A673 (cell line): Measurements from ENCODE around the gene SCARB1. TPM values are rescaled to one million over a fixed set of nuclear protein-coding genes. Genes with fewer than 3 reads are reported as not detected.

Source experiments
- BruUV-seq: library from RNA; stranded (reverse); fragments of 400-500 nt; replicated peaks from 2 replicates; lab custom pipeline; 2021; lab: Mats Ljungman, UMichigan
- CTCF ChIA-PET: fragments of 300-600 bp; sonication (Branson Sonifier 250); formaldehyde crosslinking; loops from one replicate; lab custom pipeline; 2022; ENCODE audit warnings: antibody characterized with exemption; lab: Charles Lee
- POLR2A ChIA-PET: fragments of 300-600 bp; sonication (Branson Sonifier 250); formaldehyde crosslinking; loops from one replicate; lab custom pipeline; 2022; ENCODE audit warnings: antibody characterized with exemption; ENCODE audit not compliant: low non-redundant PET; lab: Charles Lee
- DNase-seq: peaks from one replicate; pipeline ENCODE4 v3.0.0-alpha.2; 2015; ENCODE audit warnings: low spot score
- H3K27ac ChIP-seq: fragments of 200-600 bp; sonication (generic); 2 replicates; pipeline ENCODE4 v1.5.1; 2016; ENCODE audit warnings: mixed run types, low read depth, mild to moderate bottlenecking, mixed read lengths, antibody characterized with exemption, low read length; ENCODE audit not compliant: poor library complexity, severe bottlenecking
- H3K27me3 ChIP-seq: fragments of 200-600 bp; sonication (generic); replicated peaks from 2 replicates; pipeline ENCODE4 v1.6.1; 2017; ENCODE audit warnings: mixed run types, low read depth, mild to moderate bottlenecking, mixed read lengths, antibody characterized with exemption, low read length; ENCODE audit not compliant: insufficient read depth, poor library complexity
- H3K36me3 ChIP-seq: fragments of 200-600 bp; sonication (generic); 2 replicates; pipeline ENCODE4 v1.6.1; 2016; ENCODE audit warnings: mixed run types, mild to moderate bottlenecking, mixed read lengths, antibody characterized with exemption, low read length; ENCODE audit not compliant: insufficient read depth, poor library complexity, severe bottlenecking
- H3K4me1 ChIP-seq: fragments of 200-600 bp; sonication (generic); 2 replicates; pipeline ENCODE4 v1.6.1; 2017; ENCODE audit warnings: mixed run types, mild to moderate bottlenecking, mixed read lengths, antibody characterized with exemption, low read length; ENCODE audit not compliant: insufficient read depth, poor library complexity, severe bottlenecking
- H3K4me3 ChIP-seq: fragments of 200-600 bp; sonication (generic); 2 replicates; pipeline ENCODE4 v1.5.1; 2016; ENCODE audit warnings: low read depth, mixed run types, mild to moderate bottlenecking, mixed read lengths, low read length; ENCODE audit not compliant: poor library complexity, severe bottlenecking
- H3K9me3 ChIP-seq: fragments of 200-600 bp; sonication (generic); 2 replicates; pipeline ENCODE4 v1.6.1; 2016; ENCODE audit warnings: mixed run types, low read depth, mild to moderate bottlenecking, mixed read lengths, antibody characterized with exemption, low read length; ENCODE audit not compliant: poor library complexity, severe bottlenecking
- EZH2 ChIP-seq: fragments of 200-600 bp; sonication (generic); IDR thresholded peaks from 2 replicates; pipeline ENCODE4 v1.6.1; 2017; ENCODE audit warnings: borderline replicate concordance, low read depth, mild to moderate bottlenecking, mixed read lengths, antibody characterized with exemption, low read length; ENCODE audit not compliant: poor library complexity, severe bottlenecking
- intact Hi-C: fragments of 100-400 bp; cut with micrococcal nuclease; formaldehyde crosslinking; loops from one replicate; pipeline ENCODE4 v1.10.0; 2022; ENCODE audit not compliant: unreplicated experiment
- total RNA-seq: library from RNA; stranded (reverse); gene quantifications from 2 replicates; pipeline ENCODE4 v1.2.3, GENCODE V29; 2021
- TF ChIP-seq, protein P1 (sequence below): fragments of 300-800, 200-600 bp; sonication (generic); conservative IDR thresholded peaks from 2 replicates; pipeline ENCODE4 v1.5.1; 2017; ENCODE audit warnings: low read depth, mild to moderate bottlenecking, antibody characterized with exemption, low read length, moderate library complexity, mixed read lengths

Gene SCARB1
- total RNA-seq, 1 experiment from 2014 or later, result 74.6 TPM

DNA sequence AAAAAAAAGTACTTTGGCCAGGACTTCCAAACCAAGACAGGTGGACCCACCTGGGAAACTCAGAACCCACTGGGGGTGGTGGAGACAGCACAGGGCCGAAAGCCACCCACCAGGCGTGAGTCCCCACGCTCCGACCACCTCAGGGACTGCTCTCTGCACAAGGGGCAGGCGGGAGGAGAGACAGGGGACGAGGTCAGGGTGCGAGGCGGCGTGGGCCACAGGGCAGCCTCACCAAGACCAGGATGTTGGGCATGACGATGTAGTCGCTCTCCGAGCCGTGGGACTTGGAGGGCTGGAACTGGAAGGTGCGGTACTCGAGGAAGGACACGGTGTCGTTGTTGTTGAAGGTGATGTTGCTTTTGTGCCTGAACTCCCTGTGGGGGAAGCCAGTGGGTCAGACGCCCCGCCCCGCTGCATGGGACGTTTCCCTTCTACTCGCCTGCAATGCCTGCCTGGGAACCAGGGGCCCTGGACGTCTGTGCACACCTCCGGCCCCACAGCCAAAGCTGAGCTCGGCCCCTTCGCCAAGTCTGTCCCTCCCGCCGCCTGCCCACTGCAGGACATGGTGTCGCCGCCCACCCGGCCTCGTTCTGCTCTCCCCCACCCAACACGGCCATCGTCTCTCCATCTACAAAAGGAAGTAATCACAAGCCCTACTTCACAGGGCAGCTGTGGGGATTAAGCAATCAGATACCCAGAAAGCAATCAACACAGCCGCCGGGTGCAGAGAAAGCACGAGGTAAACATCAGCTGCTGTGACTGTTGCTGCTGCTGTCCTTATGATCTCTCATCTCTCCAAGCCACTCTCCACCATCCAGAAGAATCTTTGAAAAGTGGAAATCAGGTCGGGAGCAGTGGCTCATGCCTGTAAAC is 48.7 kb downstream of the SCARB1 start:
- intact Hi-C loops, result no loop called here
- POLR2A ChIA-PET, result no interaction called here
- no peaks in the 10 kb centered on the region for H3K4me1 ChIP-seq
- TF ChIP-seq EZH2, result no peak
- TF ChIP-seq, protein P1, sequence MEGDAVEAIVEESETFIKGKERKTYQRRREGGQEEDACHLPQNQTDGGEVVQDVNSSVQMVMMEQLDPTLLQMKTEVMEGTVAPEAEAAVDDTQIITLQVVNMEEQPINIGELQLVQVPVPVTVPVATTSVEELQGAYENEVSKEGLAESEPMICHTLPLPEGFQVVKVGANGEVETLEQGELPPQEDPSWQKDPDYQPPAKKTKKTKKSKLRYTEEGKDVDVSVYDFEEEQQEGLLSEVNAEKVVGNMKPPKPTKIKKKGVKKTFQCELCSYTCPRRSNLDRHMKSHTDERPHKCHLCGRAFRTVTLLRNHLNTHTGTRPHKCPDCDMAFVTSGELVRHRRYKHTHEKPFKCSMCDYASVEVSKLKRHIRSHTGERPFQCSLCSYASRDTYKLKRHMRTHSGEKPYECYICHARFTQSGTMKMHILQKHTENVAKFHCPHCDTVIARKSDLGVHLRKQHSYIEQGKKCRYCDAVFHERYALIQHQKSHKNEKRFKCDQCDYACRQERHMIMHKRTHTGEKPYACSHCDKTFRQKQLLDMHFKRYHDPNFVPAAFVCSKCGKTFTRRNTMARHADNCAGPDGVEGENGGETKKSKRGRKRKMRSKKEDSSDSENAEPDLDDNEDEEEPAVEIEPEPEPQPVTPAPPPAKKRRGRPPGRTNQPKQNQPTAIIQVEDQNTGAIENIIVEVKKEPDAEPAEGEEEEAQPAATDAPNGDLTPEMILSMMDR, result no peak
- DNase-seq, result no peak
- H3K36me3 ChIP-seq, result peaks cover 14% of the 10 kb centered on the region
- H3K27ac ChIP-seq, result no peak overlapping the region
- CTCF ChIA-PET, result no interaction called here
- no peaks in the 10 kb centered on the region for H3K9me3 ChIP-seq
- BruUV-seq, result no TSS peak
- no peaks in the 10 kb centered on the region for H3K27me3 ChIP-seq
- H3K4me3 ChIP-seq, result no peak overlapping the region

DNA sequence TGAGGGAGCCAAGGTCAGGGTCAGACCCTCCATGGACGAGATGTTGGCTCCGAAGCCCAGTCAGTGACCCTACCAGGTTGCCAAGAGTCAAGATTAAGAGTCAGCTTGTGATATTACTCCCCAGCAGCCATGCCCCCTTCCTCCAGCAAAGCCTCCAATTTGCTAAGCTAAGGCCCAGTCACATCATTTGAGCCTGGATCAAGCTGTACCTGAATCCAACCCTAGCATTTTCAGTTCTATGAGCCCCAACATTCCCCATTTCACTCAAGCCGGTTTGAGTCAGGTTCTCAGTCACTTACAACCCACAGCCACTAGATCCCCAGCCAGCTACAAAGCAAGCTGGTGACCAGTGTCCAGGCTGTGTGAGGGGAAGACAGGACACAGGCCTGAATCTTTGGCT is 49.9 kb downstream of the SCARB1 start:
- ChIA-PET CTCF (no interaction called here), POLR2A (no interaction called here)
- no peak overlapping the region for H3K4me3 ChIP-seq
- DNase-seq, result no peak
- BruUV-seq, result no TSS peak
- intact Hi-C loops, result no loop called here
- H3K4me1 ChIP-seq, result no peaks in the 10 kb centered on the region
- no peaks in the 10 kb centered on the region for H3K9me3 ChIP-seq
- no peak overlapping the region for H3K27ac ChIP-seq
- TF ChIP-seq, protein P1, result no peak
- TF ChIP-seq EZH2, result no peak
- H3K27me3 ChIP-seq, result no peaks in the 10 kb centered on the region
- peaks cover 14% of the 10 kb centered on the region for H3K36me3 ChIP-seq

DNA sequence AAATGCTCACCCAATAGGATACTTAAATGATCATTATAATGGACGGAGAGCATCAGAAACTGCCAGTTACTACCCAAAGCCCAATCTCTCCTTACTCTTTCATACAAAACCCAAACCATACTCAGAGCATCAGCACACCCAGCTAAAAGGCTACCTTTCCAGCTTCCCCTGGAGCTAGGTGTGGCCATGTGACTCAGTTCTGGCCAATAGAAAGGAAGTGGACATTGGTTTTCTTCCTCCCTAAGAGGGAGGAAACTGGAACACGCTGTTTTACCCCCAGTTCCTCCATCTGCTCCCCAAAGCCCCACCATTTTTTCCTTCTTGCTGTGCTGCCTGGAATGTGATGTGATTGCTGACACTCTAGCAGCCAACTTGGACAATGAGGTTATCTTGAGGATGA is 50.7 kb downstream of the SCARB1 start:
- ChIA-PET CTCF (no interaction called here), POLR2A (no interaction called here)
- no peak for TF ChIP-seq EZH2
- TF ChIP-seq, protein P1, result no peak
- no peak for DNase-seq
- no TSS peak for BruUV-seq
- Histone ChIP-seq H3K9me3 (no peaks in the 10 kb centered on the region), H3K27ac (no peak overlapping the region), H3K4me3 (no peak overlapping the region), H3K36me3 (peaks cover 14% of the 10 kb centered on the region), H3K27me3 (no peaks in the 10 kb centered on the region), H3K4me1 (no peaks in the 10 kb centered on the region)
- intact Hi-C loops, result no loop called here
